K562 (cell line): ENCODE measurements around the gene TAL1. TPM values are rescaled to one million over a fixed set of nuclear protein-coding genes. Genes with fewer than 3 reads are reported as not detected.

ENCODE experiments used
- BACH1 ChIP-seq: fragments of 200-800 bp; sonication (Bioruptor generic); IDR thresholded peaks from 2 replicates; pipeline ENCODE4 v1.6.1; 2016; ENCODE audit warnings: missing genetic modification characterization, missing compliant biosample characterization
- BRF1 ChIP-seq: IDR thresholded peaks from 3 replicates; pipeline ENCODE4 v1.6.1; 2011; ENCODE audit warnings: borderline replicate concordance, mild to moderate bottlenecking; ENCODE audit not compliant: insufficient read length; ENCODE audit errors: extremely low read depth
- CBX8 ChIP-seq: fragments of 200-600 bp; sonication (generic); IDR thresholded peaks from 2 replicates; pipeline ENCODE4 v1.6.1; 2012; ENCODE audit warnings: borderline replicate concordance, mixed run types, low read depth, mild to moderate bottlenecking, moderate library complexity, mixed read lengths, low read length, control low read depth, inconsistent platforms; ENCODE audit not compliant: poor library complexity, severe bottlenecking; ENCODE audit errors: extremely low read depth
- DACH1 ChIP-seq: fragments of 450-650 bp; IDR thresholded peaks from 2 replicates; pipeline ENCODE4 v1.6.1; 2018; ENCODE audit not compliant: partially characterized antibody
- ETS2 ChIP-seq: IDR thresholded peaks from 2 replicates; pipeline ENCODE4 v1.6.1; 2016; ENCODE audit warnings: borderline replicate concordance, missing genetic modification characterization, mild to moderate bottlenecking, moderate library complexity, missing compliant biosample characterization; ENCODE audit not compliant: poor library complexity, severe bottlenecking
- HCFC1 ChIP-seq: IDR thresholded peaks from 2 replicates; pipeline ENCODE4 v1.6.1; 2012; ENCODE audit warnings: low read depth, low read length, improper control_type of control experiment
- HMG20B ChIP-seq: fragments of 250-450 bp; sonication (Bioruptor Pico); IDR thresholded peaks from 2 replicates; pipeline ENCODE4 v1.5.0; 2021; ENCODE audit warnings: mild to moderate bottlenecking
- NRF1 ChIP-seq, 2 experiments: fragments of 450-650 bp; IDR thresholded peaks in 1 of 2; conservative IDR thresholded peaks in 1 of 2; 2 replicates each; pipeline ENCODE4 v1.6.1; 2014; ENCODE audit warnings: mild to moderate bottlenecking in 2 of 2
- PHF20 ChIP-seq: fragments of 450-650 bp; IDR thresholded peaks from 2 replicates; pipeline ENCODE4 v1.6.1; 2018; ENCODE audit not compliant: partially characterized antibody
- RUNX1 ChIP-seq: sonication (generic); IDR thresholded peaks from 2 replicates; pipeline ENCODE4 v1.6.1; 2016; ENCODE audit warnings: antibody characterized with exemption, low read depth
- TCF3 ChIP-seq: sonication (generic); formaldehyde crosslinking; IDR thresholded peaks from 2 replicates; pipeline ENCODE4 v1.4.0; 2020; ENCODE audit warnings: mild to moderate bottlenecking, missing genetic modification reagents
- TGIF2 ChIP-seq: sonication (generic); formaldehyde crosslinking; IDR thresholded peaks from 2 replicates; pipeline ENCODE4 v1.8.1; 2022; ENCODE audit warnings: mild to moderate bottlenecking, missing genetic modification reagents, moderate library complexity
- ZBED1 ChIP-seq: IDR thresholded peaks from 2 replicates; pipeline ENCODE4 v1.6.1; 2014
- ZBTB5 ChIP-seq: fragments of 450-650 bp; IDR thresholded peaks from 2 replicates; pipeline ENCODE4 v1.6.1; 2017; ENCODE audit warnings: antibody characterized with exemption
- ZNF174 ChIP-seq: fragments of 250-450 bp; sonication (Bioruptor Pico); IDR thresholded peaks from 2 replicates; pipeline ENCODE4 v1.4.0; 2020; ENCODE audit warnings: mild to moderate bottlenecking
- ZNF23 ChIP-seq: fragments of 250-450 bp; sonication (Bioruptor Pico); IDR thresholded peaks from 2 replicates; pipeline ENCODE4 v1.4.0; 2020; ENCODE audit warnings: mild to moderate bottlenecking
- ZNF695 ChIP-seq: fragments of 450-650 bp; formaldehyde crosslinking; IDR thresholded peaks from 2 replicates; pipeline ENCODE4 v1.4.0; 2020; ENCODE audit warnings: mild to moderate bottlenecking, moderate library complexity
- polyA plus RNA-seq, 8 experiments: library from polyadenylated mRNA; depleted of rRNA in 4 of 8; stranded (reverse) in 5 of 8; unstranded in 3 of 8; fragments of >200 nt; fragmentation: Nextera tagmentation in 2 of 8; fragmentation: Illumina TruSeq in 1 of 8; extraction: Ambion mirVana in 2 of 8; extraction: Trizol in 1 of 8; gene quantifications; 2 replicates each; pipeline versions ENCODE4 v1.2.1 to v1.2.3, GENCODE V29; 2011 to 2014; ENCODE audit warnings: inconsistent platforms in 1 of 8, missing spikeins in 1 of 8
- total RNA-seq, 7 experiments: library from RNA; depleted of rRNA in 6 of 7; stranded (reverse); fragments of >200 nt in 6 of 7; fragmentation: Illumina TruSeq in 2 of 7; extraction: Trizol in 2 of 7; gene quantifications; 2 replicates each; pipeline versions ENCODE4 v1.2.1 to v1.2.3, GENCODE V29; 2011 to 2021; ENCODE audit warnings: low replicate concordance in 1 of 7
- TF ChIP-seq, protein P1 (sequence below): fragments of 150-350 bp; IDR thresholded peaks from 2 replicates; pipeline ENCODE4 v1.6.1; 2014; ENCODE audit warnings: low read depth, mild to moderate bottlenecking, low read length, borderline replicate concordance

Gene TAL1
- total and polyA plus RNA-seq, 9 of the 15 experiments (the other 6 are each of a cell fraction or from before 2014, with no cell fraction given): 18.5 to 106 (median 59.7) TPM

GRCh38 chr1:47232187-47232874 lies at the start of gene TAL1 (continued):
- TF ChIP-seq, protein P1, sequence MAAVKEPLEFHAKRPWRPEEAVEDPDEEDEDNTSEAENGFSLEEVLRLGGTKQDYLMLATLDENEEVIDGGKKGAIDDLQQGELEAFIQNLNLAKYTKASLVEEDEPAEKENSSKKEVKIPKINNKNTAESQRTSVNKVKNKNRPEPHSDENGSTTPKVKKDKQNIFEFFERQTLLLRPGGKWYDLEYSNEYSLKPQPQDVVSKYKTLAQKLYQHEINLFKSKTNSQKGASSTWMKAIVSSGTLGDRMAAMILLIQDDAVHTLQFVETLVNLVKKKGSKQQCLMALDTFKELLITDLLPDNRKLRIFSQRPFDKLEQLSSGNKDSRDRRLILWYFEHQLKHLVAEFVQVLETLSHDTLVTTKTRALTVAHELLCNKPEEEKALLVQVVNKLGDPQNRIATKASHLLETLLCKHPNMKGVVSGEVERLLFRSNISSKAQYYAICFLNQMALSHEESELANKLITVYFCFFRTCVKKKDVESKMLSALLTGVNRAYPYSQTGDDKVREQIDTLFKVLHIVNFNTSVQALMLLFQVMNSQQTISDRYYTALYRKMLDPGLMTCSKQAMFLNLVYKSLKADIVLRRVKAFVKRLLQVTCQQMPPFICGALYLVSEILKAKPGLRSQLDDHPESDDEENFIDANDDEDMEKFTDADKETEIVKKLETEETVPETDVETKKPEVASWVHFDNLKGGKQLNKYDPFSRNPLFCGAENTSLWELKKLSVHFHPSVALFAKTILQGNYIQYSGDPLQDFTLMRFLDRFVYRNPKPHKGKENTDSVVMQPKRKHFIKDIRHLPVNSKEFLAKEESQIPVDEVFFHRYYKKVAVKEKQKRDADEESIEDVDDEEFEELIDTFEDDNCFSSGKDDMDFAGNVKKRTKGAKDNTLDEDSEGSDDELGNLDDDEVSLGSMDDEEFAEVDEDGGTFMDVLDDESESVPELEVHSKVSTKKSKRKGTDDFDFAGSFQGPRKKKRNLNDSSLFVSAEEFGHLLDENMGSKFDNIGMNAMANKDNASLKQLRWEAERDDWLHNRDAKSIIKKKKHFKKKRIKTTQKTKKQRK: no peak
- TF ChIP-seq HMG20B (CRISPR knock-in tag) (no peak), BRF1 (no peak), DACH1 (peak; percentile 9), CBX8 (no peak), TCF3 (CRISPR knock-in tag) (peak; percentile 98), BACH1 (tag) (peak; percentile 61), PHF20 (peak; percentile 77), ZNF695 (CRISPR knock-in tag) (no peak), ETS2 (tag) (no peak), TGIF2 (CRISPR knock-in tag) (0 out of 2 replicates have a peak, but pooled peaks have one; percentile 21), ZNF23 (CRISPR knock-in tag) (no peak), HCFC1 (no peak), ZBTB5 (no peak), NRF1 (conservative IDR thresholded peaks at IDR 0.05 in 1 of 2, IDR thresholded peaks at IDR 0.05 in 1 of 2) (peak; percentile 34 to 69; a peak in 3 of 4 replicates), RUNX1 (peak; percentile 91), ZNF174 (CRISPR knock-in tag) (no peak), ZBED1 (peak; percentile 92)
